Measurements from ENCODE around the gene RPS3. TPM values are rescaled to one million over a fixed set of nuclear protein-coding genes. Genes with fewer than 3 reads are reported as not detected.

Gene RPS3
- total and polyA plus RNA-seq, 2 experiments from 2014 or later, result 1,094 to 1,201 TPM

- Histone ChIP-seq H3K9me2 (replicated peaks; ENCODE audit: insufficient read depth) (no peaks in the 10 kb centered on the region), H3K79me2 (no peaks in the 10 kb centered on the region), H4K20me1 (ENCODE audit: insufficient read depth, poor library complexity, severe bottlenecking) (no peaks in the 10 kb centered on the region), H2AFZ (peak overlapping the region; percentile 28), H3K4me2 (peak overlapping the region; percentile 79), H3K4me1 (ENCODE audit: insufficient read depth) (no peaks in the 10 kb centered on the region), H3K9me3 (ENCODE audit: low read depth) (peaks cover 5% of the 10 kb centered on the region), H3K4me3 (no peak overlapping the region), H3K27ac (no peak overlapping the region), H3K27me3 (peaks cover 45% of the 10 kb centered on the region), H3K36me3 (replicated peaks; ENCODE audit: insufficient read depth, low read depth) (no peaks in the 10 kb centered on the region)
- 47% methylated on average over 32 of the region's 32 CpGs for WGBS (ENCODE audit: low lambda C conversion rate, missing lambda C conversion rate)
- TF ChIP-seq, protein P1, sequence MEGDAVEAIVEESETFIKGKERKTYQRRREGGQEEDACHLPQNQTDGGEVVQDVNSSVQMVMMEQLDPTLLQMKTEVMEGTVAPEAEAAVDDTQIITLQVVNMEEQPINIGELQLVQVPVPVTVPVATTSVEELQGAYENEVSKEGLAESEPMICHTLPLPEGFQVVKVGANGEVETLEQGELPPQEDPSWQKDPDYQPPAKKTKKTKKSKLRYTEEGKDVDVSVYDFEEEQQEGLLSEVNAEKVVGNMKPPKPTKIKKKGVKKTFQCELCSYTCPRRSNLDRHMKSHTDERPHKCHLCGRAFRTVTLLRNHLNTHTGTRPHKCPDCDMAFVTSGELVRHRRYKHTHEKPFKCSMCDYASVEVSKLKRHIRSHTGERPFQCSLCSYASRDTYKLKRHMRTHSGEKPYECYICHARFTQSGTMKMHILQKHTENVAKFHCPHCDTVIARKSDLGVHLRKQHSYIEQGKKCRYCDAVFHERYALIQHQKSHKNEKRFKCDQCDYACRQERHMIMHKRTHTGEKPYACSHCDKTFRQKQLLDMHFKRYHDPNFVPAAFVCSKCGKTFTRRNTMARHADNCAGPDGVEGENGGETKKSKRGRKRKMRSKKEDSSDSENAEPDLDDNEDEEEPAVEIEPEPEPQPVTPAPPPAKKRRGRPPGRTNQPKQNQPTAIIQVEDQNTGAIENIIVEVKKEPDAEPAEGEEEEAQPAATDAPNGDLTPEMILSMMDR (IDR thresholded peaks at IDR 0.05; ENCODE audit: poor library complexity), result no peak
- TF ChIP-seq EZH2 (IDR thresholded peaks at IDR 0.05; ENCODE audit: borderline replicate concordance) (no peak), EZH2phosphoT487 (IDR thresholded peaks at IDR 0.05; ENCODE audit: low read depth, severe bottlenecking, unreplicated experiment) (no peak)
- no peak for DNase-seq (ENCODE audit: low spot score)
These were observed 31.6 kb downstream of the RPS3 start for GRCh38 chr11:75430714-75431532.

DNA sequence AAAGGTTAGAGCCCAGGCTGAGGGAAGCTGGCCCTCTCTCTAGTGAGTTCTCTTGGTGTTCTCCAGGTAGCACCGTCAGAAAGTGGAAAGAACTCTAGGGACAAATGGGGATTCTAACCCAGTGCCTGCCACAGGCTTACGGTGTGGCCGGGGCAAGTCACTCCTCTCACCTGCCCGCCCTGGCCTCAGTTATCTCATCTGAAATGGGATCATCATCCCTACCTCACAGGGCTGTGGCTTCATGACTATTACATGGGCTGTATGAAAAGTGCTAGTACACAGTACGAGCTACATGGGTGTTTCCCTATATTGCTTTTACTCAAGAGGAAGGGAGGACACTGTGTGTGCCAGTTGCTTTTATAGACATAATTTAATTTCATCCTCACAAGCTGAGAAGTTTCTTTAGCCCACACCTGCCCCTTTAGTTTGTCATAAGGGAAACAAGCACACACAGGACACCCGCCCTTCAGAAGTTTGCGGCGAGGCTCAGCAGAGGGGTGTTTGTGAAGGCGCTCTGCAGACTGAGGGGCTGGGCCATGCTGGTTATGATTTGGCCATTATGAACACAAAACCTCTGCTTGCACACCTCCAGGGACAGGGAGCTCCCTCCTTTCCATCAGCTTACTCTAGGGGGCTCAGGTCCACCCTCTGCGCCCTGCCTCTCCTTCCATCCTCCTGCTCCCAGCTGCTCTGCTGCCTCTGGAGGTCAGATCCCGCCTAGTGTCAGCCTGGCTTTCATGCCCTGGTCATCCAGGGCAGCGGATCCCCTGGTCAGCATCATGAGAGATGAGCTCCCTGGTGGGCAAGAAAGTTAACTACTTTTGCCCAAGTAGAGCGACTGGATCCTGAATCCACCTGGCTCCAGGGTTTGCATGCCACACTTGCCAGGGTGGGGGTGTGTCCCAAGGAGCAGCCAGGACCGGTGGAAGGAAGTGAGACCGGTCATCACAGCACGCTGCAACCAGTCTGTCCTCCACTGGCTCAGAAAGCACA lies 32.5 kb downstream of the RPS3 start:
- no peaks in the 10 kb centered on the region for H4K20me1 ChIP-seq (ENCODE audit: insufficient read depth, poor library complexity, severe bottlenecking)
- peaks cover 5% of the 10 kb centered on the region for H3K9me3 ChIP-seq (ENCODE audit: low read depth)
- H3K27ac ChIP-seq, result no peak overlapping the region
- H2AFZ ChIP-seq, result no peak overlapping the region
- TF ChIP-seq, protein P1 (IDR thresholded peaks at IDR 0.05; ENCODE audit: poor library complexity), result no peak
- TF ChIP-seq EZH2 (IDR thresholded peaks at IDR 0.05; ENCODE audit: borderline replicate concordance), result no peak
- TF ChIP-seq EZH2phosphoT487 (IDR thresholded peaks at IDR 0.05; ENCODE audit: low read depth, severe bottlenecking, unreplicated experiment), result no peak
- H3K79me2 ChIP-seq, result no peaks in the 10 kb centered on the region
- H3K4me1 ChIP-seq (ENCODE audit: insufficient read depth), result no peaks in the 10 kb centered on the region
- H3K36me3 ChIP-seq (replicated peaks; ENCODE audit: insufficient read depth, low read depth), result no peaks in the 10 kb centered on the region
- peaks cover 45% of the 10 kb centered on the region for H3K27me3 ChIP-seq
- H3K4me3 ChIP-seq, result no peak overlapping the region
- H3K9me2 ChIP-seq (replicated peaks; ENCODE audit: insufficient read depth), result no peaks in the 10 kb centered on the region
- WGBS (ENCODE audit: low lambda C conversion rate, missing lambda C conversion rate), result 60% methylated on average over 16 of the region's 16 CpGs
- H3K4me2 ChIP-seq, result no peak overlapping the region
- no peak for DNase-seq (ENCODE audit: low spot score)

DNA sequence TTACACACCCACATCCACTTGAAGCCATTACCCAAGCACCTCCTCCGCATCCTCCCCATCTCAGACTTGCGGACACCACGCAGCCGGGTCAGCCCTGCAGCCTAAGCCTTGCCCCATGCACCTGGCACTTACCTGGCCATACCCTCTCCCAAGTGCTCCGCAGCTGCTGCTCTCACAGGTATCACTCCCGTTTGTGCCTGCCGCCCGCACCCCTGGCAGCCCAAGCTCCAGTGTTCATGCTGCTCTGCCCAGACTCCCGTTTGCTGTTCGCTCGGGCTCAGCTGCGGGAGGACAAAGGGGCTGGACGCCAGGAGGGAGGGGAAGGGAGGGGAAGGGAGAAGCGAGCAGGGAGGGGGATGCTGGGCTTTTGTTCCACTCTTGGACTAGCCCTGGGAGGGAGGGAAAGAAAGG lies 33.6 kb downstream of the RPS3 start, which contains the start of gene KLHL35:
TSS of gene KLHL35 (minus strand) at position 293 of the 411 bp plus-strand sequence. CDS start 2,574 bp downstream, outside the sequence.
- Histone ChIP-seq H3K9me3 (ENCODE audit: low read depth) (peaks cover 5% of the 10 kb centered on the region), H3K9me2 (replicated peaks; ENCODE audit: insufficient read depth) (no peaks in the 10 kb centered on the region), H3K4me3 (no peak within 1 kb of the TSS), H3K27ac (no peak within 1 kb of the TSS), H4K20me1 (ENCODE audit: insufficient read depth, poor library complexity, severe bottlenecking) (no peaks in the 10 kb centered on the region), H3K4me2 (no peak within 1 kb of the TSS), H3K36me3 (replicated peaks; ENCODE audit: insufficient read depth, low read depth) (no peaks in the 10 kb centered on the region), H2AFZ (no peak within 1 kb of the TSS), H3K79me2 (no peaks in the 10 kb centered on the region), H3K27me3 (peaks cover 45% of the 10 kb centered on the region), H3K4me1 (ENCODE audit: insufficient read depth) (no peaks in the 10 kb centered on the region)
- no peak for DNase-seq (ENCODE audit: low spot score)
- TF ChIP-seq, protein P1 (IDR thresholded peaks at IDR 0.05; ENCODE audit: poor library complexity), result no peak
- TF ChIP-seq EZH2phosphoT487 (IDR thresholded peaks at IDR 0.05; ENCODE audit: low read depth, severe bottlenecking, unreplicated experiment) (no peak), EZH2 (IDR thresholded peaks at IDR 0.05; ENCODE audit: borderline replicate concordance) (no peak)
- WGBS (ENCODE audit: low lambda C conversion rate, missing lambda C conversion rate), result 29% methylated on average over 14 of the region's 14 CpGs

All from hepatocyte (in vitro differentiated cells).